Measurements from ENCODE around the gene PACSIN2. TPM values are rescaled to one million over a fixed set of nuclear protein-coding genes. Genes with fewer than 3 reads are reported as not detected.
"Not testable (repeated sequence)": the region's sequence is repeated elsewhere in the genome, so short reads cannot be mapped to it uniquely, and the experiment has no call there.

Gene PACSIN2
- total and polyA plus RNA-seq, 8 donors, result 24.9 to 154 (median 71.6) TPM

DNA sequence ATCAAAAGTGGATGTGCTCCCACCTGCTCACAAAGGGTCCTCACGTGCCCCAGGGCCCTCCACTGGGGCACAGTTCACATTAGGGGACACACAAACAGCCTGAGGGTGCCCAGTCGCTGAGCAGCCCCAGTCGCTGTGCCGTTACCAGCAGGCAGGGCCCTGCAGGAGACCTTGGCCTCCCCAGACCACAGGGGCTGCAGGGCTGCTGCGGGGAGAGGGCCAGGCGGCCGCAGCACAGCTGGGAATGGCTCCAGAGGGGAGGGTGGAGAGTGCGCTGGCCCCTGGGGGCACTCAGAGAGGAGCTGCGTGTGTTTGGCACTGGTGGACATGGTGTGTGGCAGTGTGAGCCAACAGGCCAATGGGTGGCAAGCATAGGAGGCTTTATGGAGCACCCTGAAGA lies 20.3 kb upstream of the PACSIN2 start:
- WGBS, 5 donors, result 84 to 90% (median 88%) methylated on average over 8 to 9 of the region's 9 CpGs
- Histone ChIP-seq H3K27ac (no peak overlapping the region), H3K36me3 (no peaks in the 10 kb centered on the region), H3K9me3 (no peaks in the 10 kb centered on the region), H3K4me3 (no peak overlapping the region), H3K4me1 (peaks cover 0 to 8% (median 4%) of the 10 kb centered on the region in 4 donors), H3K27me3 (no peaks in the 10 kb centered on the region)
- TF ChIP-seq, protein P1, sequence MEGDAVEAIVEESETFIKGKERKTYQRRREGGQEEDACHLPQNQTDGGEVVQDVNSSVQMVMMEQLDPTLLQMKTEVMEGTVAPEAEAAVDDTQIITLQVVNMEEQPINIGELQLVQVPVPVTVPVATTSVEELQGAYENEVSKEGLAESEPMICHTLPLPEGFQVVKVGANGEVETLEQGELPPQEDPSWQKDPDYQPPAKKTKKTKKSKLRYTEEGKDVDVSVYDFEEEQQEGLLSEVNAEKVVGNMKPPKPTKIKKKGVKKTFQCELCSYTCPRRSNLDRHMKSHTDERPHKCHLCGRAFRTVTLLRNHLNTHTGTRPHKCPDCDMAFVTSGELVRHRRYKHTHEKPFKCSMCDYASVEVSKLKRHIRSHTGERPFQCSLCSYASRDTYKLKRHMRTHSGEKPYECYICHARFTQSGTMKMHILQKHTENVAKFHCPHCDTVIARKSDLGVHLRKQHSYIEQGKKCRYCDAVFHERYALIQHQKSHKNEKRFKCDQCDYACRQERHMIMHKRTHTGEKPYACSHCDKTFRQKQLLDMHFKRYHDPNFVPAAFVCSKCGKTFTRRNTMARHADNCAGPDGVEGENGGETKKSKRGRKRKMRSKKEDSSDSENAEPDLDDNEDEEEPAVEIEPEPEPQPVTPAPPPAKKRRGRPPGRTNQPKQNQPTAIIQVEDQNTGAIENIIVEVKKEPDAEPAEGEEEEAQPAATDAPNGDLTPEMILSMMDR (IDR thresholded peaks at IDR 0.05), result no peak
- no peak for TF ChIP-seq POLR2AphosphoS5 (IDR thresholded peaks at IDR 0.05)
- intact Hi-C loops (cut with DNase I; ENCODE audit: low total_unique reads), result no loop called here
- no peak for DNase-seq

DNA sequence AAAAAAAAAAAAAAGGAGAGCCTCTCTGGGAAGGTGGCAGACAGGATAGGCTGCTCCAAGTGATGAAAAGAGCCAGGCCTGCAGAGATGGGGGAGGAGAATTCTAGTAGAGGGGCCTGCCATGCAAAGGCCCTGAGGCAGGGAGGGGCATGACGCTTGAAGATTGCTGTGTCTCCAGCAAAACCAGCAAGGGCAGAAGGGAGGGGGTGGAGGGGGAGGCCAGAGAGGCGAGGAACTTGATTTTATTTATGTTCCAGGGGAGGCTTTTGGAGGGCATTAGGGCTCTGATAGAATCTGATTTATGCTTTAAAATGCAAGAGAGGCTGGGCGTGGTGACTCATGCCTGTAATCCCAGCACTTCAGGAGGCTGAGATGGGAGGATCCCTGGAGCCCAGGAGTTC lies 16.7 kb upstream of the PACSIN2 start:
- H3K4me1 ChIP-seq, result peaks cover 0 to 8% (median 4%) of the 10 kb centered on the region in 4 donors
- H3K27me3 ChIP-seq, result no peaks in the 10 kb centered on the region
- intact Hi-C loops (cut with DNase I; ENCODE audit: low total_unique reads), result no loop called here
- H3K27ac ChIP-seq, result no peak overlapping the region
- no peaks in the 10 kb centered on the region for H3K36me3 ChIP-seq
- no peak overlapping the region for H3K4me3 ChIP-seq
- DNase-seq, result no peak
- TF ChIP-seq, protein P1 (IDR thresholded peaks at IDR 0.05), result no peak
- TF ChIP-seq POLR2AphosphoS5 (IDR thresholded peaks at IDR 0.05), result no peak
- H3K9me3 ChIP-seq, result no peaks in the 10 kb centered on the region
- 77 to 94% (median 88%) methylated on average over 3 of the region's 3 CpGs for WGBS, 5 donors

DNA sequence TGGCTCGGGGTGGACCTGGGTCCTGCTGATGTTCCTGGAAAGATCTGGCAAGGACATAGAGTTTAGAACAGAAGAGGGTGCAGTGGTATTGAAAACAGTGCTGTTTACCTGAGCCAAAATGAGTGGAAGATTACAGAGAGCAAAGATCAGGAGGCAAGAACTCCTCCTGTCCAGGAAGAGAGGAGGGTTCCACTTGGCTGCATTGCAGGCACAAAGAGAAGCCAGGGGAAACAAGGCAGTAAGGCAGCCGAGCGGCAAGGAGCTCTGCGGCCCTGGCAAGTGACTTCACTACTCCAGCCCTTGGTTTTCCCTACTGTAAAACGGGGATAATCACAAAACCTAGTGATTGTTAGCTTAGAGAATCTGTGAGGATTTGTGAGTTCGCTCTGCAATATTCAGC lies 3.7 kb upstream of the PACSIN2 start:
- Histone ChIP-seq H3K4me1 (peaks cover 11 to 31% (median 21%) of the 10 kb centered on the region in 4 donors), H3K9me3 (no peaks in the 10 kb centered on the region), H3K27ac (no peak overlapping the region), H3K27me3 (no peaks in the 10 kb centered on the region), H3K4me3 (no peak overlapping the region), H3K36me3 (no peaks in the 10 kb centered on the region)
- TF ChIP-seq EP300 (IDR thresholded peaks at IDR 0.05) (no peak), POLR2AphosphoS5 (IDR thresholded peaks at IDR 0.05) (no peak), POLR2A (IDR thresholded peaks at IDR 0.05) (no peak)
- TF ChIP-seq, protein P1 (IDR thresholded peaks at IDR 0.05), result no peak
- 62 to 75% (median 70%) methylated on average over 6 of the region's 6 CpGs for WGBS, 5 donors
- intact Hi-C loops (cut with DNase I; ENCODE audit: low total_unique reads), result no loop called here
- DNase-seq, result no peak

DNA sequence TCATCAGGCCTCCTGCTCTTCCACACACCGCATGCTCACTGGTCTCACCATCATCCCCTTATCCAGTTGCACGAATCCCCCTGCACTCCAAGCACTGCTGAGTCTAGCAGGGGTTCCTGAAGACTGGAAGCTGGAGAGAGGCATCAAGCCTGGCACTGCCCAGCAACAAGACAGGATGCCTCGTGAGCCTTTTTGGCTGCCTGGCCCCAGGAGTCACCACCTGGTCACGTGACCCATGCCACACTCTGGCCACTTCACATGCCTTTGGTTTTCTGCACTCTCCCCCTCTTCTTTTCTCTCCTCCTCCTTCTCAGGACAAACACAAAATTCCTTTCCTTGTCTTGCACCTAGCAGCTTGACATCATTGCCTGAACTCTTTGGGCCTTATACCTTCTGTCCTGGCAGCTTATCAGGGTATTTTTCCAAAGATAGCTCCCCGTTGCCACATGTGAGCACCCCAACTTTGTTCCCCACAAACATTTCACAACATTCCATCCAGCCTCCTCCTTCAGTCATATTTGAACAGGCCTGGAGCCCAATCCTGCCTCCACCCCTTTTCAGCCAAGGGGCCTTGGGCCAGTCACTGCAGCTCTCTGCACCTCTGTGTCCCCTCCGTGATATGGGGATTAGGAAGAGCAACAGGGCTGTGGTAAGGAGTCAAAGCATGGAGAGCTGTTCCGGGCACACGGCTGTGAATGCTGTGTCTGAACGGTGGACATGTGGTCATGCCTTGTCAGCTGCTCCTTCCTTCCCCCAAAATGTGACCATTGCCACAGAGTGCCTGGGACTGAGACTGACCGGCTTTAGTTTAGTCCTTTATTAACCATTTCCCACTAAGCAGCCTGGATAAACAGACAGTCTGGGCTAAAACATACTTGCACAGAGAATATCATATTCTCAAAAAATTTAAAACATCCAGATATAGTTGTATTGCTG lies 2.8 kb upstream of the PACSIN2 start:
- no peaks in the 10 kb centered on the region for H3K9me3 ChIP-seq
- intact Hi-C loops (cut with DNase I; ENCODE audit: low total_unique reads), result no loop called here
- WGBS, 5 donors, result 68 to 79% (median 70%) methylated on average over 10 of the region's 10 CpGs
- no peak overlapping the region for H3K4me3 ChIP-seq
- TF ChIP-seq, protein P1 (IDR thresholded peaks at IDR 0.05), result no peak
- no peak for TF ChIP-seq POLR2AphosphoS5 (IDR thresholded peaks at IDR 0.05)
- TF ChIP-seq POLR2A (IDR thresholded peaks at IDR 0.05), result no peak
- TF ChIP-seq EP300 (IDR thresholded peaks at IDR 0.05), result no peak
- no peaks in the 10 kb centered on the region for H3K36me3 ChIP-seq
- no peak for DNase-seq
- peak overlapping the region in 1 of 5 donors; percentile 17 for H3K27ac ChIP-seq
- H3K4me1 ChIP-seq, result peaks cover 16 to 39% (median 29%) of the 10 kb centered on the region in 4 donors
- H3K27me3 ChIP-seq, result no peaks in the 10 kb centered on the region

DNA sequence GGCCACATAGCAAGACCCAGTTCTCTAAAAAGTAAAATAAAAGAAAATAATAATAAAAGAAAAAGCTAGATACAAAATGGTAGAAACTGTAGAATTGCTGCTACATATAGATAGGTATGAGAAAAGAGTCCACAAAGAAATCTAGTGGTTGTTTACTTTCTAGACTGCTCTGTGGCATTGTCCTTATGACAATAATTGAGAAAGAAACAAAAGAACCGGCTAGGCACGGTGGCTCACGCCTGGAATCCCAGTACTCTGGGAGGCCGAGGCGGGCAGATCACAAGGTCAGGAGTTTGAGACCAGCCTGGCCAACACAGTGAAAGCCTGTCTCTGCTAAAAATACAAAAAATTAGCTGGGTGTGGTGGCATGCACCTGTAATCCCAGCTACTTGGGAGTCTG lies 1.2 kb upstream of the PACSIN2 start:
- H3K36me3 ChIP-seq; H3K9me3 ChIP-seq; intact Hi-C loops (cut with DNase I; ENCODE audit: low total_unique reads); H3K27me3 ChIP-seq; H3K27ac ChIP-seq; H3K4me3 ChIP-seq; DNase-seq: not testable (repeated sequence)
- H3K4me1 ChIP-seq, result peaks cover 16 to 55% (median 40%) of the 10 kb centered on the region in 4 donors
- 53 to 76% (median 70%) methylated on average over 5 of the region's 5 CpGs for WGBS, 5 donors
